GM06990 (cell line): ENCODE results near the gene LEFTY1.

Source experiments
- DNase-seq: peaks from one replicate; pipeline ENCODE4 v3.0.0-alpha.2; 2011; ENCODE audit not compliant: insufficient read length; ENCODE audit errors: extremely low read depth
- H3K27me3 ChIP-seq: replicated peaks from 2 replicates; pipeline ENCODE4 v1.6.0; 2011; ENCODE audit warnings: low read length; ENCODE audit not compliant: control insufficient read depth, insufficient read depth
- H3K36me3 ChIP-seq: 2 replicates; pipeline ENCODE4 v1.5.1; 2011; ENCODE audit warnings: low read length; ENCODE audit not compliant: control insufficient read depth, insufficient read depth
- H3K4me3 ChIP-seq: replicated peaks from 2 replicates; pipeline ENCODE4 v1.5.1; 2011; ENCODE audit warnings: low read depth, mild to moderate bottlenecking, control low read depth, low read length
- TF ChIP-seq, protein P1 (sequence below): IDR thresholded peaks from 2 replicates; pipeline ENCODE4 v1.5.1; 2011; ENCODE audit warnings: low read length, control low read depth, mild to moderate bottlenecking, inconsistent platforms; ENCODE audit not compliant: insufficient read depth, poor library complexity, severe bottlenecking

Gene LEFTY1

DNA sequence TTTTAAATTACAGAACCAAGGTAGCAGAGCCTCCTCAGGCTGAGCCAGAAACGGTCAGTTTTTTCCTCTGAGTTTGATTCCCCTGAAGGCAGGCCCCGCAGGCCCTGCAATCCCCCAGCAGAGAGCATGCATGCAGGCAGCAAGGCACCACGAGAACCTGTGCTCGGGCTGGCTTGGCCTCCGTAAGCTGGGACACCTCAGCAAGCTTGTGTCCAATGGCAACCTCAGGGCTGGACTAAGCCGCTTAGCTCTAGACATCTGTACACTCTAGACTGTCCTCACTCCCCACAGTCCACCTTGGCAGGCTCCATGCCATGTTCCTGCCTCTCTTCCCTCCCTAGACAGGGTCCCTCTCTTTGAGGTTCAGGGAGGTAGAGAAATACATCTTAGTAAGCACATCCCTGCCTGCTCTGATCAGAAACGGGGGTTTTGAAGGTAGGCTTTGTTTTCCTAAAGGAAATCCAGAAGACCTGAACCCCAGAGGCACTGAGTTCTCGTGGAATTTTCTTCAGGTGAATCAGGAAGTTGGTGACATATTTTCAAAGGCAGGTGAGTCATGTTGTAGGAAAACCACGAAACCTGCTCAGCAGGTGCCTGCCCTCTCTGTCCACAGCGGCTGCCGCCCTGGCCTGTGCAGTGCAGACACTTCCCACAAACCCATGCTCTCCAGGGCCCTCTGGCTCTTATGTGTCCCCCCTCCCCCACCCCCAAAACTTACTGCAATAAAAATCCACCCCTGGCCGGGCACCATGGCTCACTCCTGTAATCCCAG is 13.7 kb downstream of the LEFTY1 start:
- H3K4me3 ChIP-seq, result no peak overlapping the region
- no peaks in the 10 kb centered on the region for H3K27me3 ChIP-seq
- TF ChIP-seq, protein P1, sequence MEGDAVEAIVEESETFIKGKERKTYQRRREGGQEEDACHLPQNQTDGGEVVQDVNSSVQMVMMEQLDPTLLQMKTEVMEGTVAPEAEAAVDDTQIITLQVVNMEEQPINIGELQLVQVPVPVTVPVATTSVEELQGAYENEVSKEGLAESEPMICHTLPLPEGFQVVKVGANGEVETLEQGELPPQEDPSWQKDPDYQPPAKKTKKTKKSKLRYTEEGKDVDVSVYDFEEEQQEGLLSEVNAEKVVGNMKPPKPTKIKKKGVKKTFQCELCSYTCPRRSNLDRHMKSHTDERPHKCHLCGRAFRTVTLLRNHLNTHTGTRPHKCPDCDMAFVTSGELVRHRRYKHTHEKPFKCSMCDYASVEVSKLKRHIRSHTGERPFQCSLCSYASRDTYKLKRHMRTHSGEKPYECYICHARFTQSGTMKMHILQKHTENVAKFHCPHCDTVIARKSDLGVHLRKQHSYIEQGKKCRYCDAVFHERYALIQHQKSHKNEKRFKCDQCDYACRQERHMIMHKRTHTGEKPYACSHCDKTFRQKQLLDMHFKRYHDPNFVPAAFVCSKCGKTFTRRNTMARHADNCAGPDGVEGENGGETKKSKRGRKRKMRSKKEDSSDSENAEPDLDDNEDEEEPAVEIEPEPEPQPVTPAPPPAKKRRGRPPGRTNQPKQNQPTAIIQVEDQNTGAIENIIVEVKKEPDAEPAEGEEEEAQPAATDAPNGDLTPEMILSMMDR, result no peak
- DNase-seq, result no peak
- H3K36me3 ChIP-seq, result peaks cover 9% of the 10 kb centered on the region

DNA sequence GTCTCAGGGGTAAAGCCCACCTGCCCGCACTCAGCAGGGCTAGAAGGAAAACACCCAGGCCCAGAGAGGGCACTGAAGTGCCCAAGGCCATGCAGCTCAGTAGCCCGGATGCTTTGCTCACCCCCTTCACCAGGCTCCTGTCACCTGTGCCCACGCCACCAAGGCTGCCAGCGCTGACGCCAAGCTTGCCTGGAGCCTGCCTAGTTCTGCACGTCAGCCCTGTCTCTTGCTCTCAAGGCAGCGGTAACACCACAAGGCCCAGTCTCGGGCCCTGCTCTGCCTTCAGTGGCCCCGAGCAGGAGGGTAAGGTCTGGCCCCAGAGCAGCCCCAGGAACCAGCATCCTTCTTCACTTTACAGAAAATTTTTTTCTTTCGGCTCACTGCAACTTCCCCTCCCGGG is 14.5 kb downstream of the LEFTY1 start:
- DNase-seq, result no peak
- Histone ChIP-seq H3K27me3 (no peaks in the 10 kb centered on the region), H3K36me3 (peaks cover 9% of the 10 kb centered on the region), H3K4me3 (no peak overlapping the region)
- TF ChIP-seq, protein P1, result no peak

DNA sequence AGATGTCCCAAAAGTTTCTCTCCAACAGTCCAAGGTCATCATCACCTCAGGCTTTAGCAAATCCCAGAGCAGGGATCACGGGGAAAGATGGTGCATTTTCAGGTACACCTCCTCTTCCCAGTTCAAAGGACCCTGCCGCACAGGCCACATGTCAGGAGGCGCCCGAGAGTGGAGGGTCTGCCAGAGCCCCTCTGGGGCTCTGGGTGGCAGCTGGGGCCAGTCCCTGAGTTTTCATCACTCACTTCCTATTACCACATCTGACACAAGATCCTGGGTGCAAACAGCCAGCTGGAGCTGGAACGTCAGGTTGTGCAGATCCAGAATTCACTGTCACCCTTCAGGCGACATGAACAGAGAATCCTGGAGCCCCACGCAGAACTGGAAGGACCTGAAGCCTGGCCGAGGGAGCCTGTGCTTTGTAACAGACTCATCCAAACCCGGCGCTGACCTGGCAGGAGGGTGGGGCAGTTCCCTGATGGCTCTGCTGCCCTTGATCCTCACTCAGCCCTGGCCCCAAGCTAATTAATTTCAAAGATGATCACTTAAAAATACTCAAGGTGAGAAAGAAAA is 15.6 kb downstream of the LEFTY1 start:
- peaks cover 12% of the 10 kb centered on the region for H3K36me3 ChIP-seq

DNA sequence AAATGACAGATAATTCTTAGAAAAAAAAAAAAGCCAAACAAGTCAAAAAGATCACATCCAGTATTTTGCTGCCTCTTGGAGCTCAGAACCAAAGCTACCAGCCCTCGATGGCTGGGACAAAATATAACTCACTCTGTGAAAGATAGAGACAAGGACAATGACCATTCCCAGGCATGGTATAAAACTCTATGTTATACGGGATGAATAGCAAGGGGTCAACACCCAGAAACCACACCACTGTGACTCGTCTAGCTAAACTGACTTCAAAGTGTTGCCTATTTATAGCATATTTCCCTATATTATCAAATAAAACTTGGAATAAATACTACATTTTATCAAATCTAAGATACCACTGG is 16.9 kb downstream of the LEFTY1 start:
- H3K36me3 ChIP-seq, result peaks cover 14% of the 10 kb centered on the region
- no peak overlapping the region for H3K4me3 ChIP-seq
- H3K27me3 ChIP-seq, result no peaks in the 10 kb centered on the region
- DNase-seq, result no peak
- TF ChIP-seq, protein P1, result no peak

More for the DNA sequence above, 15.6 kb downstream of the LEFTY1 start:
- Histone ChIP-seq H3K4me3 (no peak overlapping the region), H3K27me3 (no peaks in the 10 kb centered on the region)
- no peak for DNase-seq
- TF ChIP-seq, protein P1, result no peak

DNA sequence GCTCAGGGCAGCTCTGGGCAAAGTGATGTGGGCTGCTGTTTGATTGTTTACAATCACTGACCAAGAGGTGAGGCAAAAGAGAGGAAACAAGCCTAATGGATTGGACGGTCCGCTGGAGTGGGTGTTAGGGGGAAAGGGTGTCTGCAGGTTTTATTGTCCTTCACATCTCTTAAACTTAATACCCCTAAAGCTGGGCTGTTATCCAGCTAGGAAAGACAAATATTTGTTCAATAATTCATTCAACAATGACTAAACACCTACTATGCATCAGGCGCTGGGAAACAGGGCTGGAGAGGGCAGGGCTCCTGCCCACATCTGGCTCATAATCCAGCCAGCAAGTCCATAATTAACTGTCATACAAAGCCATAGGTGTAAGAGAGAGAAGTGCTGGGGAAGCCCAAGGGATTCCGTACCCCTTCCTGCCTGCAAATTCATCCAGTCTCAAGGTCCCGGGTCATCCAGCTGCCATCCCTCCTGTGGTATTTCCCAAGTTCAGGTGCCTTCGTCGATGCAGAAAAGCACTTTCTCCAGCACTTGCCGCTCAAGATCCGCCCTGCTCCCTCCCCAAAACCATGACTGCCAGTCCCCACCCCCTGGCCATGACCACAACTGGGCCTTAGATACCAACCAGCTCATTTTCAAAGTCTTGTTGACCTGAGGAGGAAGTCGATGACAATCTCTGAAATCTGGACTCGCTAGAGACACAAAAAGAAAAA is 17.4 kb downstream of the LEFTY1 start:
- no peak for DNase-seq
- TF ChIP-seq, protein P1, result no peak
- Histone ChIP-seq H3K4me3 (no peak overlapping the region), H3K36me3 (peaks cover 14% of the 10 kb centered on the region), H3K27me3 (no peaks in the 10 kb centered on the region)
